ENCODE results near the gene EXOC3L1. TPM values are rescaled to one million over a fixed set of nuclear protein-coding genes. Genes with fewer than 3 reads are reported as not detected.

Gene EXOC3L1
- total and polyA plus RNA-seq, 2 of the 13 experiments (the other 11 are each of a cell fraction or from before 2014, with no cell fraction given): 0.12 TPM; not detected in 1

GRCh38 chr16:67184995-67185650 lies 4.8 kb downstream of the EXOC3L1 start (continued):
- TF ChIP-seq ZNF24 (IDR thresholded peaks at IDR 0.05) (0 out of 2 replicates have a peak, but pooled peaks have one; percentile 35), EP300 (IDR thresholded peaks at IDR 0.05; ENCODE audit: low read depth in 2 of 2, low read length in 2 of 2) (no peak; a peak in 1 of 4 replicates), EP300 (CRISPR knock-in tag; IDR thresholded peaks at IDR 0.05; ENCODE audit: borderline replicate concordance) (no peak), ARNTL (CRISPR knock-in tag; IDR thresholded peaks at IDR 0.05) (peak; percentile 76), BCL6 (CRISPR knock-in tag; IDR thresholded peaks at IDR 0.05) (peak; percentile 64), MIER2 (CRISPR knock-in tag; IDR thresholded peaks at IDR 0.05) (peak; percentile 100), FOXA1 (IDR thresholded peaks at IDR 0.05) (no peak), FOXA1 (CRISPR knock-in tag; IDR thresholded peaks at IDR 0.05) (peak; percentile 57; the same call in 1 of the 2 replicates), ZNF558 (CRISPR knock-in tag; IDR thresholded peaks at IDR 0.05; ENCODE audit: borderline replicate concordance) (no peak; the same call in 1 of the 2 replicates), ZFYVE20 (CRISPR knock-in tag; IDR thresholded peaks at IDR 0.05; ENCODE audit: borderline replicate concordance, low read depth) (peak; percentile 87; the same call in 1 of the 2 replicates), PREB (CRISPR knock-in tag; IDR thresholded peaks at IDR 0.05) (no peak), ZNF772 (CRISPR knock-in tag; IDR thresholded peaks at IDR 0.05) (peak; percentile 95), ZNF615 (CRISPR knock-in tag; IDR thresholded peaks at IDR 0.05; ENCODE audit: borderline replicate concordance) (0 out of 2 replicates have a peak, but pooled peaks have one; percentile 66), ZNF777 (CRISPR knock-in tag; IDR thresholded peaks at IDR 0.05) (peak; percentile 84), ELF3 (CRISPR knock-in tag; IDR thresholded peaks at IDR 0.05) (peak; percentile 85), FOXK2 (IDR thresholded peaks at IDR 0.05) (no peak), ZNF234 (CRISPR knock-in tag; conservative IDR thresholded peaks at IDR 0.05) (no peak), ZNF512B (CRISPR knock-in tag; IDR thresholded peaks at IDR 0.05; ENCODE audit: borderline replicate concordance) (peak; percentile 84; the same call in 1 of the 2 replicates), NFATC3 (CRISPR knock-in tag; IDR thresholded peaks at IDR 0.05) (no peak), THYN1 (CRISPR knock-in tag; IDR thresholded peaks at IDR 0.05; ENCODE audit: borderline replicate concordance, low read depth) (no peak), MEF2D (CRISPR knock-in tag; IDR thresholded peaks at IDR 0.05) (peak; percentile 87)
- TF ChIP-seq, protein P1, sequence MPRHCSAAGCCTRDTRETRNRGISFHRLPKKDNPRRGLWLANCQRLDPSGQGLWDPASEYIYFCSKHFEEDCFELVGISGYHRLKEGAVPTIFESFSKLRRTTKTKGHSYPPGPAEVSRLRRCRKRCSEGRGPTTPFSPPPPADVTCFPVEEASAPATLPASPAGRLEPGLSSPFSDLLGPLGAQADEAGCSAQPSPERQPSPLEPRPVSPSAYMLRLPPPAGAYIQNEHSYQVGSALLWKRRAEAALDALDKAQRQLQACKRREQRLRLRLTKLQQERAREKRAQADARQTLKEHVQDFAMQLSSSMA (CRISPR knock-in tag; IDR thresholded peaks at IDR 0.05): no peak
- TF ChIP-seq, protein P2, sequence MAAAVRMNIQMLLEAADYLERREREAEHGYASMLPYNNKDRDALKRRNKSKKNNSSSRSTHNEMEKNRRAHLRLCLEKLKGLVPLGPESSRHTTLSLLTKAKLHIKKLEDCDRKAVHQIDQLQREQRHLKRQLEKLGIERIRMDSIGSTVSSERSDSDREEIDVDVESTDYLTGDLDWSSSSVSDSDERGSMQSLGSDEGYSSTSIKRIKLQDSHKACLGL (CRISPR knock-in tag; IDR thresholded peaks at IDR 0.05): peak; percentile 97
- TF ChIP-seq, protein P3, sequence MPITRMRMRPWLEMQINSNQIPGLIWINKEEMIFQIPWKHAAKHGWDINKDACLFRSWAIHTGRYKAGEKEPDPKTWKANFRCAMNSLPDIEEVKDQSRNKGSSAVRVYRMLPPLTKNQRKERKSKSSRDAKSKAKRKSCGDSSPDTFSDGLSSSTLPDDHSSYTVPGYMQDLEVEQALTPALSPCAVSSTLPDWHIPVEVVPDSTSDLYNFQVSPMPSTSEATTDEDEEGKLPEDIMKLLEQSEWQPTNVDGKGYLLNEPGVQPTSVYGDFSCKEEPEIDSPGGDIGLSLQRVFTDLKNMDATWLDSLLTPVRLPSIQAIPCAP (CRISPR knock-in tag; IDR thresholded peaks at IDR 0.05; ENCODE audit: low read depth): 0 out of 2 replicates have a peak, but pooled peaks have one; percentile 47

All from HepG2 (cell line).